GM21825 (cell line): ENCODE measurements around the gene ADAP1.

Source experiments
- ATAC-seq: cut with Tn5 transposase; IDR thresholded peaks from one replicate; pipeline ENCODE4 v1.9.1; 2021; ENCODE audit warnings: mild to moderate bottlenecking, moderate library complexity; ENCODE audit not compliant: unreplicated experiment

ADAP1 gene

DNA sequence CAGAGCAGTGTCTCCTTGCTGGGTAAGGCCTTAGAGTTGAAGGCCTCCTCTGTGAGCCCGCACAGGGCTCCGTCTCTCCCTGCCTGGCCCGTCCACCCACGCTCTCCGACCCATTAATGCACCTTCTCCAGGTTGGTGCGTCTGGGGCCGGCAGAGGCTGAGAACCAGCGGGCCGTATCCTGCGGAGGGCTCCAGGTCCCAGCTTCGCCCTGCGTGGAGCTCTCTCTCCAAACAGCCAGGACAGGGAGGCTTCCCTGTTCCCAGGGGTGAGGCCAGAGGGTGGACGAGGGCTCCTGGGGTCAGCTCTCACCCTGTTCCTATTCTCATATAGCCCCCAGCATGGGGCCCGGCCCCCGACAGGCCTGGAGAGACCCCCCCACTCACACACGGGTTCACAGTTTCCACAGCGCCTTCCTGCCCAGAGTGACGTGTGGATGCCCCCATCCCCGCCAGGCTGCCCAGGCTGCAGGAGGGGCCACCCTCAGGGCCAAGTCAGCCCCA lies 43.5 kb downstream of the ADAP1 start:
- no peak for ATAC-seq

DNA sequence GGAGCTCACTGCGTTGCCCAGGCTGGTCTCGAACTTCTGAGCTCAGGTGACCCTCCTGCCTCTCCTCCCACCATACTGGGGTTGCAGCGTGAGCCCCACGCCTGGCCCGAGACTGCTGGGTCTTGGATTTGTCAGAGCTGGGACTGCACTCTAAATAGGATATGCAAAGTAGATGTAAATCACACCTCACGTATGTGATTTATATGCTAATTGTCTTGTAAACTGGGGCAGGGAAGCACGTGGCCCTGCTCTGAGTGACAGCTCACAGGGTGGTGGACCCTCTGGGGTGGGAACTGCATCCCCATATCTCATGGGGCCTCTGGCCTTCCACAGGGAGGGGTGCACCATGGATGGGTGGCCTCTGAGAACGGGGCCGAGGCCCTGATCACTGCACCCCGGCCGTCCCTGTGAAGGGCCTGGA lies 44.0 kb downstream of the ADAP1 start:
- no peak for ATAC-seq

DNA sequence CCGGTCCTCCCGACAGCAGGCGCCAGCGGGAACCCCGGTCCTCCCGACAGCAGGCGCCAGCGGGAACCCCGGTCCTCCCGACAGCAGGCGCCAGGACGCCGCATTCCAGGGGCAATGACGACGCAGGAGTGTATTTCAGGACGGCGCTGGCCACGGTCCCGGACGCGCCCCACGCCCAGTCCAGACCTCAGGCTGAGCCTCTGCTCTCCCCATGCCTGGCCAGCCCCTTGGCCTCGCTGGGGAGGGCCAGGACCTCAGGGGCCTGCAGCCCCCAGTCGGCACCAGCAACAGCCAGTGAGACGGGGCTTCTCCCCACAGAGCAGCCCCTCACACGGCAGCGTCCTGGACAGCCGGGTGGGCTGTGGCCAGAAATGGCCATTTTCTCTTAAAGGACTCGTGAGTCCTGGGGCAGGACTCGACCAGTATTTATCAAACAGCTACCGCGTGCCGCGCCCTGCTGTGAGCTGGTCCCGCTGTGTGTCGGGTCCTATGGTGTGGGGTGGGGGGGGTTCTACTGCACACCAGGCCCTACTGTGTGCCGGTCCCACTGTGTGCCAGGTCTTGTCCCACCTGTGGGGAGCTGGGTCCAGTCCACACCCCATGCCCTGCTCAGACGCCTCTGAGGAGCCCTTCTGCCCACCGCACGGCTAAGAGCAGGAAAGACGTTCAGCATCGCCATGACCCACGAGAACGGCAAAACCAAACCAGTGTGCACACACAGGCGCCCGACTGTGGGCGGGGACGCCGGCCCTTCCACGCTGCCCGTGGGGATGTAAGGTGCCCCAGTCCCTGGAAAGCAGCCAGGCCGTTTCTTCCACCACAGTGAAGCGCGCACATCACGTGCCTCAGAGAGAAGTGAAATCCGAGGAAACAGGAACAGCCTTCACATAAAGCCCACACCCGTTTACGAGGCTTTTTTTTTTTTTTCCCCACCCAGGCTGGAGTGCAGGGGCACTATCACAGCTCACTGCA lies 44.8 kb downstream of the ADAP1 start:
- no peak for ATAC-seq

DNA sequence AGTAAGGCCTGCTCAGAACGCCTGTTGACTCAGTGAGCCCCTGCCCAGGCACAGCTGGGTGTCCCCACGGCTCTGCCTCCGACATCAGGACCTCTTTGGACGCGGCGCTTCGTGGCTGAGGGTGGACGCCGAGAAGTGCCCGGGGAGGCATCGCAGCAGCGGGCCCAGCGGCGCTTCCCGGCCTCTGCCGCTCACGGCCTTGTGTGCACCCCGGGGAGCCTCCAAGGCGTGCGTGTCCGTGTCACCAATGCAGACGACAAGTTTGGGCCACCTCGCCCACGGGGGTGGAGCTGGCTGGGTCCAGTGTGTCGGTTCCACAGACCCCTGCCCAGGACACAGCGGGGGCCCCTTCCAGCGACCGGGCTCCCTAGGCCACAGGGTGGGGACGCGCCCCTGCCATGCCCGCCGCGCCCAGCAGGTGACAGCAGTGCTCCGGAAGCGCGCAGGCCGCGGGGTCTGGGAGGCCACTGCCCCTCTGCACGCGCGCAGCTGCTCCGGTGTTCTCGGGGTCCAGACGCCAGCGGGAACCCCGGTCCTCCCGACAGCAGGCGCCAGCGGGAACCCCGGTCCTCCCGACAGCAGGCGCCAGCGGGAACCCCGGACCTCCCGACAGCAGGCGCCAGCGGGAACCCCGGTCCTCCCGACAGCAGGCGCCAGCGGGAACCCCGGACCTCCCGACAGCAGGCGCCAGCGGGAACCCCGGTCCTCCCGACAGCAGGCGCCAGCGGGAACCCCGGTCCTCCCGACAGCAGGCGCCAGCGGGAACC lies 45.7 kb downstream of the ADAP1 start:
- ATAC-seq: peak; percentile 77

DNA sequence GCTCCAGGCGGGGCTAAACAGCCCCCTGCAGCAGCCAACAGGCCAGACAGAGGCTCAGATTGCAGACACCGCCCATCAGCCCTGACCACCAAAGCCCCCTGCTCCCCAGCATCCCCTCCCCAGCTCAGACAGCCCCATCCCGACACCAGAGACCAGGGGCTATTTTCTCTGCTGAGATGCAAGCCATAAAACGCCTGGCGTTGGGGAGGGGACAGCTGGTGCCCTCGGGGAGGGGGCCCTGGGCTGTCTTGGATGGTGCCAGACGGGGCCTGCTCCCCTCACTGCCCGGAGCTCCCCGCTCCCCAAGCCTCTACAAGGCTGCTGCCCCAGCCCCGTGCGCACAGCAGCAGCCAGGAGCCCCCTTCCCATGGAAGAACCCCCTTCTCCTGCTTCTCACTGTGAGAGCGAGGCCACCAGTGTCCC lies 46.3 kb downstream of the ADAP1 start:
- ATAC-seq: no peak

DNA sequence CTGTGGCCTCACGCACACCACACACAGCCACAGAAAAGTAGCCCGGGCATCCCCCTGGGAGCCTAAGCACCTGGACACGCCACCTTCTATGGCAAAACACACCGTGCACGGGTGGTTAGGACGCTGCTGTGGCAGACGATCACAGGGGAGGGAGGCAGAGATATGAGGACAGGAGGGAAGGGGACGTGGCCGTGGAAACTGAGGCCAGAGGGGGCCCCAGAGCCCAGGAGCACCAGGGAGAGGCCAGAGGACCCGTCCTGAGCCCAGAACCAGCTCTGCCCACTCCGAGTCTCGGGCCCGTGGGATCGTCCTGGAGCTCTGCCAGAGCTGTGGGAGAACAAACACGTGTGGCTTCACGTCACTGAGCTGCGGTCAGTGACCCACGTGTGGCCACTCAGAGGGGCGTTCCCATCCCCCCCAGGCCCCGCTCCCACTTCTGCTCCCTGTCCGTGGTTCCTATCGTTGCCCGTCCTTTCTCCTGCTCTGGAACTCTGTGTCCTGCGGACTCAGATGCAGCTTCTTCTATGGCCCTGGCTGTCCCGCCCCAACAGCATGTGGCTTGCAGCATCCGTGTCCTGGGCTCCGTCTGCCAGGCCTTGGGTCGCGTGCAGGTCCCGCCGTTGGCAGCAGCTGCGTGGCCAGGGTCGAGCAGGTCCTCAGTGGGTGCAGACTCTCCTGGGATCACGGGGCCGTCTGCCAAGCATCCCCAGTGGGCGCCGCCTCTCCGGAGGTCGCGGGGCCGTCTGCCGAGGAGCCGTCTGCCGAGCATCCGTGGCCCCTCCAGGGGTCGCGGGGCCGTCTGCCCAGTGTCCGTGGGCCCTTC lies 47.1 kb downstream of the ADAP1 start:
- ATAC-seq: no peak

DNA sequence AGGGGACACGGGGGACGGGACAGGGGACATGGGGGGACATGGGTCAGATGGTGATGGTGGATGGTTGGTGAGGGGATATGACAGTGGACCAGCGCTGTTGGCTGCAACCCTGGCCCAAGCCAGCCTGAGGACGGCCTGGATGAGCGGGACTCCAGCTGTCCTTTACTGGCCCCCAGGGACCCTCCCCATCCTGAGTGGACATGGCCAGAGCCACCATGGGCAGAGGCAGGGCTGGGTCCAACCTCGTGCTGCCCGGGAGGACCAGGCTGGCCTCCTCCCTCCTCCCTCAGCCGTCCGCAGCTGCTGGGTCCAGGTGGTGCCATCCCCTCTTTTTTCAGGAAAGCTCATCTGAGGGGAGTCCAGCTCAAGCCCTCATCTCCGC lies 47.7 kb downstream of the ADAP1 start:
- no peak for ATAC-seq

DNA sequence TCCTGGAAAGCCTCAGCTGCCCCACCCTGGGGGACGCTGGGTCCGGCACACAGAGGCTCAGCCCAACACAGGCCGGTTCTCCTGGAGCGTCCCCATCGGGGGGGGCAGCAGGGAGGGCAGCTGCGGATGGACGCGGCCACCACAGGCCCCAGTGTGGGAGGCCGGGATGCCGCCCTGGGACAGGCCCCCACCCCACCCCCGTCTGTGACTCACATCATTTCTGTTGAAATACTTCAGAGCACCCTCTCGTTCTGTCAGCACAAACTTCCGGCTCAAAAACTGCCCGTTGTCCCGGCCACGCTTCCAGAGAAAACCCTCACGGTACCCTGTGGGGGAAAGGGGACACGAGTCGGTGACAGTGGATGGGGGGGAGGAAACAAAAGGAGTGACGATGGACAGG lies 49.6 kb downstream of the ADAP1 start:
- no peak for ATAC-seq

DNA sequence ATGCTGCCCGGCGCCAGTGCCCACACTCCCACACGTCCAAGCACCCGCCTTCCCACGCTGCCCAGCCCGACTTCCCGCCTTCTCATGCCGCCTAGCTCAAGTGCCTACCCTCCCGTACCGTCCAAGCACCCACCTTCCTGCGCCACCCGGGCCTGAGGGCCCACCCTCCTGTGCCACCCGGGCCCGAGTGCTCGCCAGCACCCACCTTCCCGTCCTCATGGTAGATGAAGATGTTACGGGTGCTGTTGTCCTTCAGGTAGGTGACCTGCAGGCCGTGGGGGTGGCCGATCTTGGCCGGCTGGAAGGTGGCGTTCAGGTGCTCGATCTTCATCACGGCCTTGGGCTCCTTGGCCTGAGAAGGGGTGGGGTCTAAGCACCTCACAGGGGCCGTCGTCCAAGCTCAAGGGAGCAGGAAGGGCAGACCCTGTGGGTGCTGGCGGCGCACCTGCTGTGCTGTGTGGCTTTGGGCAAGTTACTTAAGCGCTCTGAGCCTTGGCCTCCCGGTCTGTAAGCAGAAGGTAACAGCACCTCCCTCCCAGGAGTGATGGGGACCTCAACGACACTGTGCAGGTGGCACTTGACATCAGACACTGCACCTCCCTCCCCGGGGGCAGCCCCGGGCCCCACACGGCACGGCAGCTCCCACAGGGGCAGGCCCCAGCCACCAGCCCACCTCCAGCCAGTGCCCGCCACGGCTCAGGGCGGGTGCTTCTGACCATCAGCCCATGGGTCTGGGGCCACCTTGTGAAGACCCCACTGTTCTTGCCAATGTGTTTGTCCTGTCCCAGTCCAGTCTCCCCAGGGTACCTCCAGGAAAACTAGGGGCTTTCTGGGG lies 50.3 kb downstream of the ADAP1 start:
- no peak for ATAC-seq

DNA sequence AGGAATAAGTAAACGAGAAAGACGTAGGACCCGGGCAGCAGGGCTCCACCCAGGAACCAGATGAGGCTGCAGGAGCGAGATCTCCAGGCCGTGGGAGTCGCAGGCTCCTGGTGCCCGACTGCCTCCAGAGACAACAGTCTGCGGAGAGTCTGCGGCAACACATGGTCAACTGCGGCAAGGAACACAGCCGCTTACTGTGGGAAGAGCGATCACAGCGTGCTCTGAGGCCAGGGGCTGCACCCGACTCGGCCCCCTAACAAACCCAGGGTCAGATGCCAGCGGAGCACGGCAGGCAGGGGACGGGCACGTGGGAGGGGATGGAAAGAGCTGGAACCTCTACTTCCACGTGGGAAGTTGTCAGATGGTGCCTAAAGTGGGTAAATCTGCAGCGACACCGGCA lies 51.5 kb downstream of the ADAP1 start:
- no peak for ATAC-seq

DNA sequence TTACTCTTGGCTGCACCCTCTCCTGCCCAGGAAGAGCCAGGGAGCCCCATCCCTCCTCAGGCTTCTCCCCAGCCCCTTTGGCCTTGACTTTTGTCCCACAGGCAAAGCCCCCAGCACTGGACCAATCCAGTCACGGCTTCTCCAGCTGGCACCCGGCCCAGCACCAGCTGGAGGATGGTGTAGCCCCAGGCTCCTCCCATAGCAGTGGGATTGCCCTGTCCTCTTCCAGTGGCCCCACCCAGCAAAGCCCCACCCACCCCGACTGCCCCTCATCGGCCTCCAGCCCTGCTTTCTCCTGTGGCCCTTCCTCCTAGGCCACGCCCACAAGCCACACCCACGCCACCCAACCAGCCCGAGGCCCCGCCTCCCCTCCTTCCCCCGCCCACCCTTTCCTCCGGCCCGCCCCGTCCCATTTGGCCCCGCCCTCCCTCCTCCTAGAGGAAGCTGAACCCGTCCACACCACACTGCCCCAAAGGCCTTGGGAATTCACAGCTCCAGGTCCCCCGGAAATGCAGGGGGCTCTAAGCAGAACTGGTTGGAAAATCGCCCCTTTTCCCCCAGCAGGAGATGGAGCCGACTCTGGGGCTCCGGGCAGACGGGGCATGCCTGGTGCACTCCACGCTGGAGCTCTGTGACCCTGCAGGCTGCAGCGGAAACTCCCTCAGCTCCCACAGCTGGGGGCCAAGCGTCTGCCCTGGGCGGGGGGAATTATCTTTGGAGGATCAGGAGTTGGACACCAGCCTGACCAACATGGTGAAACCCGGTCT lies 52.9 kb downstream of the ADAP1 start:
- ATAC-seq: no peak

DNA sequence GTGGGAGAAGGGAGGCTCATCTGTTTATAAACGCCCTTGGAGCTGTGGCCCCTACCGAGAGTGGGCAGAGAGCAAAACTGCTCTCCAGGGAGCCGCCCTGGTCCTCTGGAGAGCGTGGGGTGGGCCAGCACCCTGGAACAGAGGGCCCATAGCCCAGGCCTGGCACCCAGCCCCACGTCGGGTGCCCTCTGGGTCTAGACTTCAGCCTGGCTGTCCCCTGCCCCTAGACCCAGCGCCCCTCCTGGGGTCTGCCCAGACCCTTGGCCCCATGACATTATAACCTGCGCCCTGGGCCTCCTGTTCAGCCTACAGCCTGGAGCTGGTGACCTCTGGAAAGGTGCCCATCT lies 53.5 kb downstream of the ADAP1 start:
- no peak for ATAC-seq

DNA sequence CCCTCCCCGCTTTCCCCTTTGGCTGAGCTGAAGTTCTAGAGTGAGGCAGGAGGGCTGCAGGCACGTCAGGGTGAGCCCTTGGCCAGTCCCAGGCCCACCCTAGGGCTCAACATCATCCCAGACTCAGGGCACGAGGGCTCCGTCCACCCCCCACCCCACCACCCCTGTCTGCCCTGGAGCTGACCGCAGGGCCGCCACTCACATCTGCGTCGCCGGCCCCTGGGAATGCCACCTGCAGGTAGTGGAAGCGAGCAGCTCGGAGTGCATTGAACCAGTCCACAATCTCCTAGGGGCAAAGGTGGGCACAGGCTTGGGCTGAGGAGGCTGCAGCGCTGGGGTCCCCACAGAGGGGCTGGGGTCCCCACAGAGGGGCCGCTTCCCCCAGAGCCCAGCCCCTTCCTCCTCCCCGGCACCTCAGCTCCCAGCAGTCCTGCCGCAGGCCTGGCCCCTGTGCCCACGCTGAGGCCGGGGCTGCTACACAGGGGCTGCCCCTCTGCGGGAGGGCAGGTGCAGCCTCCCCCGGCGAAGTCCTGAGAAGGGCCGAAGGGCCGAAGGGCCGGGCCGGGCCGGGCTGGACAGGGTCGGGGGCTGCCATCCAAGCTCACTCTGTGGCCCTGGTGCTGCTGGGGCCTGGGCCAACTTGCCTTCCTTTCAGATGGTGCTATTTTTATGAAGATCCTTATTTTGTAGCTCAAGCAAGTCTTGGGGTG lies 54.0 kb downstream of the ADAP1 start:
- ATAC-seq: no peak

DNA sequence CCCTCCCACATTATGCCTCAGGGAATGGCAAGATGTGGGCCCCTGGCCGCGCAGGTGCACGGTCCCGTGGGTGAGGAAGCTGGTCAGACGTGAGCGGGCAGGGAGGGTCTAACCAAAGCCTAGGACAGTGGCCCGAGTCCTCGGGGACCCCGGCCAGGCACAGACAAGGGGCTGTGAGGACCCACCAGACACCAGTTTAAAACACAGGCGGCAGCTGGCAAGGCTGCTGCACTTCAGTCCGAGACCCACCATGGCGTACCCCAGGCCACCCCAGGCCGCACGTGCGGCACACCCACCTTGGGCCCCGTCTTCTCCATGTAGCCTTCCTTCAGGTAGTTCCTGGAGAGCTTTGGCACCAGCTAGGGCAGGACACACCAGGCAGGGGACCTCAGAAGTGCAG lies 54.7 kb downstream of the ADAP1 start:
- no peak for ATAC-seq

DNA sequence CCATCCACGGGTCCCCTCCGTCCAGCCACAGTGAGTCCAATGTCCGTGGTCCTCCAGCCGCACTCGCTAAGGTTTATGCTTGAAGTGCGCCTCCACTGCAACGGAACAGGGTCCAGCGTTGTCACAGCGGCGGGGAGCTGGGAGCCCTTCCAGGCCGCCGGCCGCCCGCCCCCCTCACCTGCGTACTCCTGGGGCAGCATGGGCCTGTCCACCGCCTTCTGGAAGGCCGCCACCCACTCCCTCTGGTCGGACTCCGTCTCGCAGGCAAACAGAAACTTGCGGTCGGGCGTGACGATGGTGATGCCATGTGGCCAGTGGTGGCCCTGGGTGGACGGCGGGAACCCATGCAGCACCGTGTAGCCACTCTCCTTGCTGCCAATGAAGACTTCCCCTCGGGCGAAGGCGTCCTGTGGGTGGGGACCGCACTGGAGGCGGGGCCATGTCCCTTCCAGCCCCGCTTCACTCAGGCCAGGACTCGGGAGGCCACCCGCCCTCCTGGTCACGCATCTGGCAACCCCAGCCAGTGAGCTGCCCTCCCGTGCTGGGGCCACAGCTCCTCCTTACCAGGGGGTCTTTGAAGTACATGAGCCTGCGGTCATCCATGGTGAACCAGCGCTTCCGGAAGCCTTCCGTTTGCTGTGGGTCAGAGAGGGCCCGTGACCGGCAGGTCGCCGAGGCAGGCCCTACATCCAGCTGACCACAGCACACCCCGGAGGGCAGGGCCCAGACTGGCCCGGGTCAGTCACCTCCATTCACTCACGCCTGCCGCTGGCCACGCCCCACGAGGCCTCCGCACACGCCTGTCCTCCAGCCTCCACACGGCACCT lies 55.4 kb downstream of the ADAP1 start:
- ATAC-seq: no peak

DNA sequence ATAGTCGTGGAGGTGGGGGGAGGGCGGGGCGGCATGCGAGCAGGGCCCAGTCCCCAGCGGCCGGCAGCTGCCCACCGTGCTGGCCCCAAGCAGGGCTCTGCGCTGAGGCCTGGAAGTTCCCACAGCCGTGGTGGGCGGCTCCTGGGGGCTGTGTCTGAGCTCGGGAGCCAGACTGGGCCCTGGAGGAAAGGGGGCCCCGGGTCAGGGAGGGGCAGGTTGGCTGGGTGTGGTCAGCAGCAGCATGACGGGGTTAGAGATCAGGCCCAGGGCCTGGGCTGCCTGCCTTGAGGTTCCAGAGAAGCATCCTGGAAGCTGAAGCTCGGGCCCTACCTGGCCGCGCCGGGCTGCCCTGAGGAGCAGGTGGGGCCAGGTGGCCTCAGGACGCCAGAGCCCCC lies 56.0 kb downstream of the ADAP1 start:
- no peak for ATAC-seq

DNA sequence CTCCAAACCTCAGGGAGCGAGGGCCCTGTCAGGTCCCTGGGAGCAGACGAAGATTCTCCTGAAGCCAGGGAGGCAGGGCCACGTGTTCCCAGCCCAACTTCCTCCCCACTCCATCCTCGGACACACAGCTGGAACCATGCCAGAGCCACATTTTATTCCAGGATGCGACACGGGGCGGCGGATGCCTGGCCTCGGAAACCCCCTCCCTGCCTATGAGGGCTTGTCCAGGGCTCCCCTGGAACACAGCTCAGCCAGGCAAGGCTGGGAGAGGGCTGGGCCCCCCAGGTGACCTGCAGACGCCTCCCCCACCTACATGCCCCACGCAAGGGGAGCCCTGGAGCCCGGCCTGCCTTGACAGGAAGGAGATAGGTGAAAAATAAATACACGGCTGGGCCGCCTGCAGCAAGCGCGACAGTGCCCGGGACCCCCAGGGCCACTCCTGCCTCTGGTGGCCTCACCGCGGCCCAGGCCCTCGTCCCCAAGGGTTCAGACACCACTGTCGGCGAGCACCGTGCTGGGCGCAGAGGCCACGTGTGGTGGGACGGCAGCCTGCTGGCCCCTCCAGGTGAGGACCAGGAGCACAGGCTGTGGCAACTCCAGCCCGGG lies 56.6 kb downstream of the ADAP1 start:
- no peak for ATAC-seq

DNA sequence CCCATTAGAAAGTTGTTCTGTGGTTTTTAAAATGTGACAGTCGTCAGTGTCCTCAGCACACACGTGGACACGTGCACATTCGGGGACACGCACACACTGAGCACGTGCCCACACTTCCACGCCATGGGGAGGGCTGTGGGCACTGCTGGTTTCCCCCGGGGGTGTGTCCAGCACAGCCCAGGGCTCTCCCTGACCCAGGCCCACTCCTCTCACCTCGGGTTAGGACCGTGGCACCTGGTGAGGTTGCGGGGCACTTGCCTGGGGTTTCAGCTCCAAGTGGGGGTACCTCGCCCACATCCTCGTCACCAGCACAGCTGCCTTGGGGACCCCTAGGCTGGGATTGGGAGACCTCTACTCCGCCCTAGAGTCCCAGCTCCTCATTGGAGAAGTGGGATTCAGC lies 57.4 kb downstream of the ADAP1 start:
- no peak for ATAC-seq
